Testis (tissue), 3 donors: ENCODE data around the gene PMEPA1. TPM values are rescaled to one million over a fixed set of nuclear protein-coding genes. Genes with fewer than 3 reads are reported as not detected.
A peak's percentile ranks its signal among the peaks of the same experiment; 100 is the strongest.

Experiments
- DNase-seq: peaks from one replicate; pipeline ENCODE4 v3.0.0-alpha.2; 2019
- H3K27ac ChIP-seq, 2 donors: fragments of 200-600 bp; sonication (generic); one replicate each; pipeline ENCODE4 v1.5.1; 2019
- H3K27me3 ChIP-seq: fragments of 200-600 bp; sonication (generic); one replicate; pipeline ENCODE4 v1.5.1; 2019
- H3K36me3 ChIP-seq: fragments of 200-600 bp; sonication (generic); one replicate; pipeline ENCODE4 v1.5.1; 2017; ENCODE audit warnings: low read depth; ENCODE audit errors: missing control alignments
- H3K4me1 ChIP-seq: fragments of 200-600 bp; sonication (generic); one replicate; pipeline ENCODE4 v1.5.1; 2019
- H3K4me3 ChIP-seq, 2 donors: fragments of 200-600 bp; sonication (generic); one replicate each; pipeline ENCODE4 v1.5.1; 2017 to 2019
- H3K9me3 ChIP-seq: fragments of 200-600 bp; sonication (generic); one replicate; pipeline ENCODE4 v1.5.1; 2017
- CTCF ChIP-seq, 3 experiments: fragments of 450-650 bp in 2 of 3; fragments of 200-600 bp in 1 of 3; sonication (generic) in 1 of 3; IDR thresholded peaks; one replicate each; pipeline ENCODE4 v1.5.1; 2016 to 2019; ENCODE audit warnings: antibody characterized with exemption in 3 of 3, mild to moderate bottlenecking in 2 of 3, moderate library complexity in 1 of 3
- POLR2A ChIP-seq: fragments of 450-650 bp; IDR thresholded peaks from one replicate; pipeline ENCODE4 v1.6.1; 2017; ENCODE audit warnings: antibody characterized with exemption, mild to moderate bottlenecking, moderate library complexity
- WGBS, 2 donors: methylation state at CpG; one replicate each; pipeline ENCODE4 v1.1.5; 2018; 5-methylcytosine and 5-hydroxymethylcytosine counted together
- intact Hi-C: fragments of 100-400 bp; cut with DNase I; formaldehyde crosslinking; loops from one replicate; pipeline ENCODE4 v1.15.1; 2023; ENCODE audit warnings: low total_unique reads
- polyA plus RNA-seq: library from polyadenylated mRNA; stranded (reverse); fragments of 350-450 nt; fragmentation: Illumina TruSeq; extraction: RNeasy Lipid Tissue Mini Kit (QIAGEN cat#74804); gene quantifications from one replicate; pipeline ENCODE4 v1.2.3, GENCODE V29; 2014; ENCODE audit warnings: low read depth, low replicate concordance; ENCODE audit not compliant: insufficient read depth
- total RNA-seq, 2 donors: library from RNA; depleted of rRNA; stranded (reverse); fragments of >200 nt; gene quantifications; one replicate each; pipeline ENCODE4 v1.2.3, GENCODE V29; 2016

Gene PMEPA1
- total and polyA plus RNA-seq, 3 donors from 2014 or later: 8.1 to 16.8 (median 12.1) TPM

- no peak for DNase-seq
- H3K27ac ChIP-seq: no peak overlapping the region
- H3K36me3 ChIP-seq: no peaks in the 10 kb centered on the region
- peaks cover 7% of the 10 kb centered on the region for H3K4me1 ChIP-seq
- H3K27me3 ChIP-seq: no peaks in the 10 kb centered on the region
- H3K4me3 ChIP-seq: no peak overlapping the region
- H3K9me3 ChIP-seq: no peaks in the 10 kb centered on the region
- WGBS, 2 donors: 89 to 95% methylated on average over 5 to 7 of the region's 7 CpGs
- TF ChIP-seq CTCF (IDR thresholded peaks at IDR 0.05) (no peak), POLR2A (no peak)
- intact Hi-C loops: no loop called here
Measured at GRCh38 chr20:57723816-57724215, 14.0 kb upstream of the PMEPA1 start.

GRCh38 chr20:57719951-57720350 lies 10.1 kb upstream of the PMEPA1 start:
- Histone ChIP-seq H3K4me3 (no peak overlapping the region), H3K27ac (no peak overlapping the region), H3K27me3 (no peaks in the 10 kb centered on the region), H3K9me3 (no peaks in the 10 kb centered on the region), H3K36me3 (no peaks in the 10 kb centered on the region), H3K4me1 (peaks cover 9% of the 10 kb centered on the region)
- intact Hi-C loops: no loop called here
- 80 to 92% methylated on average over 3 to 4 of the region's 4 CpGs for WGBS, 2 donors
- no peak for TF ChIP-seq CTCF (IDR thresholded peaks at IDR 0.05)
- TF ChIP-seq POLR2A: no peak
- DNase-seq: no peak

GRCh38 chr20:57718490-57719009 lies 8.7 kb upstream of the PMEPA1 start:
- Histone ChIP-seq H3K9me3 (no peaks in the 10 kb centered on the region), H3K27ac (no peak overlapping the region), H3K4me1 (peaks cover 9% of the 10 kb centered on the region), H3K36me3 (no peaks in the 10 kb centered on the region), H3K4me3 (peak overlapping the region in 1 of 2 donors; percentile 20), H3K27me3 (no peaks in the 10 kb centered on the region)
- intact Hi-C loops: no loop called here
- DNase-seq: peak; percentile 100
- 0 to 1% methylated on average over 17 to 31 of the region's 31 CpGs for WGBS, 2 donors
- TF ChIP-seq CTCF (IDR thresholded peaks at IDR 0.05) (peak in 1 of 3 experiments; percentile 15), POLR2A (no peak)

GRCh38 chr20:57717797-57718196 lies 8.0 kb upstream of the PMEPA1 start:
- DNase-seq: no peak
- H3K27ac ChIP-seq: no peak overlapping the region
- TF ChIP-seq POLR2A (no peak), CTCF (IDR thresholded peaks at IDR 0.05) (no peak)
- intact Hi-C loops: no loop called here
- H3K4me1 ChIP-seq: peaks cover 5% of the 10 kb centered on the region
- H3K36me3 ChIP-seq: no peaks in the 10 kb centered on the region
- no peaks in the 10 kb centered on the region for H3K27me3 ChIP-seq
- WGBS, 2 donors: 48 to 50% methylated on average over 10 to 11 of the region's 11 CpGs
- no peak overlapping the region for H3K4me3 ChIP-seq
- no peaks in the 10 kb centered on the region for H3K9me3 ChIP-seq

GRCh38 chr20:57716901-57717300 lies 7.1 kb upstream of the PMEPA1 start:
- no peak for TF ChIP-seq CTCF (IDR thresholded peaks at IDR 0.05)
- no peak for TF ChIP-seq POLR2A
- Histone ChIP-seq H3K36me3 (no peaks in the 10 kb centered on the region), H3K27ac (no peak overlapping the region), H3K4me1 (peaks cover 4% of the 10 kb centered on the region), H3K27me3 (no peaks in the 10 kb centered on the region), H3K4me3 (no peak overlapping the region), H3K9me3 (no peaks in the 10 kb centered on the region)
- WGBS, 2 donors: 76 to 78% methylated on average over 3 of the region's 3 CpGs
- intact Hi-C loops: no loop called here
- no peak for DNase-seq
